Stimulated activated naive CD4-positive, alpha-beta T cell treated with Interleukin-2 at 50 U/mL for 16 hours (primary cell): ENCODE data around the gene ETF1.
A peak's percentile ranks its signal among the peaks of the same experiment; 100 is the strongest.

Experiments
- DNase-seq: peaks from one replicate; lab custom pipeline; 2025; lab: John Stamatoyannopoulos, UW

ETF1 gene

DNA sequence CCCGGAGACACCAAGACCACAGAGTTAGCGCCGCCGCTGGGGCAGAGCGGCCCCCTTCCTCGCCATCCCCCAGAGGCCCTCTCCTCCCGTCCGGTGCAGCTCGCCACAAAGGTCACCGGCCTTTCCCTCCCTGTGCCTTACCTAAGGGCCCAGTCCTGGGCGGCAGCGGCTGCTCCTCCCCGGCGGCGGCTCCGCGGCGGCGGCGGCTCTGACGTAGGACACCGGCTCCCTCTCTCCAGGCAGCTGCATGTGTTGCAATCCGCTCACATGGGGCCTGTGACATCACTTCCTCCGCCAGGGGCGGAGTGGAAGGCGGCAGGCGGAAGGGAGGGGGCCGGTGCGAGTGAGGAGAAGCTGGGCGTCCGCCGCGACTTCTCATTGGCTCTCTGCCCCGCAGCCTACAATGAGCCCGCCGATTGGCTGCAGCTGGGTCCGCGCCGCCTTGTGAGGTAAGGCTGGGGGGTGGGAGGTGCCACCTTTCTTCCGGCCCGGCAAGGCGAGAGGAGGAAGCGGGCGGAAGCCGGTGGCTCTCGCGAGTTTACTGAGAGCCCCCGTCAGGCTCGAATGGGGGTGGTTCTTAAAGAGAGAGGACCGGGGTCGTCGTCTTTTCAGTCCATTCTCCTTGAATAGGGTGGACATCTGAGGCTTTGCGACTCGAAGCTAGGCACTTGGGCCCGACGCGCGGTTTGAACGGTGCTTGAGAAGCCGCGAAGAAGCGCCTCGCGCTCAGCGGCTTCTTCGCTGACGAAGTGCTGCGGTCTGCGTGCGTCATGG, at the start of gene ETF1:
TSS of gene ETF1 (minus strand) at position 281 of the 774 bp plus-strand sequence. CDS start 318 bp downstream, outside the sequence.
- peak; percentile 100 for DNase-seq

DNA sequence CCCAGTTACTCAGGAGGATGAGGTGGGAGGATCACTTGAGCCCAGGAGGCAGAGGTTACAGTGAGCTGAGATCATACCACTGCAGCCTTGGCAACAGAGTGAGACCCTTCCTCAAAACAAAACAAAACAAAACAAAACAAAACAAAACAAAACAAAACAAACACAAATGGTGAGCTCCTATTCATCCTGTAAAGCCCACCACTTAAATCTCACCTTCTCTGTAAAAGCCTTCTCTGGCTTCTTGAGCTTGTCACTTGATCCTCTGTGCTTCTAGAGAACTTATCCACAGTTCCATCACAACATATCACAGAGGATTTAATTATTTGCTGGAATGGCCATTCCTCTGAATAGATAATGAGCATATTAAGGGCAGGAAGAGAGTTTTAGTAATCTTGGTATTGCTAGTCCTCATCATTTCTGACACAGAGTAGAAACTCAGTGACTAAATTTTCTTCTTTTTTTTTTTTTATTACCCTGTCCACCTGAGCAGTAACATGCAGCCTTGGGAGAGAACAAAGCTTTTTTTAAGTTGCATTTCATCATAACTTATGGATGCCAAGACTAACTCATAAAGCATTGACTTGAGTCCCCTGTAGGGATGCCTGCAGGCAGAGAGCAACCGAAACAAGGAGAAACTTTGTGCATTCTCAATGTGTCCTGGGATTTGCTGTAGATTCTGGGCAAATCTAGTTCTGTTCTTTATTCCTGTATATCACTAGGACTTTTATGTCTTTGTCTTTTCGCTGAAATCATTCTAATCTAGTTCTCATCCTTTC, 45.2 kb upstream of the ETF1 start:
- no peak for DNase-seq

DNA sequence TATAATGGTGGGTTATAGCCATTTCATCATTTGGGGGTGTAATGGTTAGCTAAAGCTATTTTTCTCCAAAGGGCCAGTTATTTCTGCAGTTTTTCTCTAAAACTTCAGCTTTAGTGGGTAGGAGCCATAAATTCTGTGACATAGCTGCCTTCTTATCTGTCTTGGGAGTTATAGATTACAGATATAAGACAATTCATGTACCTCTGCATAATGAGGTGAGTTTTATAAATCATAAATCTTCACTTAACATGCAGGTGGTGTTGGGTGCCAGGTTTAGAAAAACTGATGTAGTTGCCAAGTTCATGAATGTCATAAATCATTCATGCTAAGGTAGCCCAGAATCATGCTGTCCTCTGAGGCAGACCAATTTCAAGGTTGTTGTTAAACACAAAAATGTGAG, 42.1 kb upstream of the ETF1 start:
- no peak for DNase-seq

DNA sequence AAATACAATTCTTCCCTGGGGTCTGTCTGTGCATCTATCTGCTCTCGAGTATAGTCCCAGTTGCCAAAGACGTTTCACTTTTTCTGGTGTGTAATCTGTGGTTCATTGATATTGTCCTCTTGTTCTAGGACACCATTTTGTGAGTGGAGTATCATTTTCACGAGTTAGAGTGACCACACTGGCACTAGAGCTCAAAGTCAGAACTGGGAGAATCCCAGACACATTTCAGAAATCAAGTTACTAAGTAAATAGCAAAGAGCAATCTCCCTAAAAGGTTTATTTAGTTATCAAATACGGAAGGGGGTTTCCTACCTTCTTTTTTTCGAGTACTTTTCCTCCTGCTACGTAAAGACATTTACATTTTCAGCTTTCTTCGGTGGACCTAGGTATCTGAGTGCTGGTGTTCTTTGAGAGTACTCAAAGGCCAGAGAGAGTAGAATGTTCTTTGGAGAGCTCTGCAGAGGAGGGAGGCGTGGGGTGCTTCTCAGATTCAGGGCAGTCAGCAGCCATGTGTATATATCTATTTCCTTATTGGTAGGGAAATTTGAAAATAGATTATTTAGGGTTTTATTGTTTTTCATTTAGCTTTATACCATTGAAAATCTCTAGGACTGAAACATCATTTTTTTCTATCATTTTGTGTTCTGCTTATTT, 41.1 kb upstream of the ETF1 start:
- no peak for DNase-seq

DNA sequence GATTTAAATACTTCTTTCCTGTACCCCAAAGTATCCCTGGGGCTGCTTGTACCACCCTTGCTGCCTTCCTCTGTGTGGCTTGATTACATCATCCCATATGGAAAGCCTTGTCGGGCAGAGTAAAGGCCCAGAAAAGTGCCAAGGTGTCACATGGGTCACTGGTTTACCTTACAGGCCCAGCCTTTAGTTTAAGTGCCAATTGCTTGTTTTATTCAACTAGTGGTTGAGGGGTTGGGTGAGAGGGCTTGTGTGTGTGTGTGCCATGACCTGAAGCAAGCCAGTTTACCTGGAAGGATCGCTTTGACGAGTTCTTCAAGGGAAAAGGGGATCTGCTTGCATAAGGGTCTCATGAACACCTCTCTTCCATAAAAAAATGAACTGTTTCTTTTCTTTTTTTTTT, 39.9 kb upstream of the ETF1 start:
- DNase-seq = no peak

DNA sequence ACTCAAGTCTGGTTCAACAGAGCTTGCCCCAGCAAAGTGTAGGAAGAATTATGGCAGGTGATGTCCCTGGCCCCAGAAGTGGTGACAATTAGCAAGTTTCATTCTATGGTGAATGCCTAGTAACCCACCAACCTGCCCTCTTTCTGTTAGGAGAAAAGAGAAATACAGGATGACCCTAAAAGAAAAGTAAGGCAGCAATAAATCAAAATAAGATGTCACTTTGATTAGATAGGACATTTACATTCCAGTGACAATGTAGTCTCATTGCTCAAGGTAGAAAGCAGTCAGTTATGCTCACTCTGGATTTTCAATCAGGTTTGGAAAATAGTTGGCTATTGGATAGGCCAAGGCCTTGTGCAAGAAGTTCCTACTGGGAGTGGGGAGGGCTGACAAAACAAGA, 37.7 kb upstream of the ETF1 start:
- no peak for DNase-seq

DNA sequence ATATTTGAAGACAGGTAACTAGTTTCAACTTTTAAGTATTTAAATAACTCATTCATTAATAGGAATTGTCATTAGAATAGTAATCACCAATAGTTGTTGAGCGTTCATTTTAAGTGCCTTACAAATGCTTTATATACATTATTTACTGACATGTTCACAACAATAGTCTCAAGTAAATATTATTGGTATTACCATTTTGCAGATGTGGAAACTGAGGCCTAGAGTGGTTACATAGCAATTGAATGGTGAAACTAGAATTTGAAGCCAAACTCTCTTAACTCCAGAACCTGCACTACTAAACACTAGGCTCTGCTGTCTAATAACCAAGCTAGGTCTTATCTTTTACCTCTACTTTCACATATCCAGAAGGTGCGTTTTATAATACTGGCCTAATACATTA, 37.0 kb upstream of the ETF1 start:
- DNase-seq = no peak

DNA sequence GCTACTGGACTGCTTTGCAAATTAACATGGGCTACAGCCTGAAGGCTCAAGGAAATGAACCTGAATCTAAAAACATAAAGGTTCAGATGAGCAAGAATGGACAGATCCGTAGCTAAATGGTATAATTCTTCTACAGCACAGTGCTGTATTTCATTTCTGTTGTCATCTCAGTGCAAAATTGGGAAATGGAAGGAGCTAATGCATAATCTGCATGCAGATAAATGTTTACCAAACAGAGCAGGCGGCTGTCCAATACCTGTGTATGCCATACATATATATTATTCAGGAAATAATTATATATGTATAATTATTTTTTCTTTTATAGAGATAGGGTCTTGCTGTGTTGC, 36.5 kb upstream of the ETF1 start:
- no peak for DNase-seq

DNA sequence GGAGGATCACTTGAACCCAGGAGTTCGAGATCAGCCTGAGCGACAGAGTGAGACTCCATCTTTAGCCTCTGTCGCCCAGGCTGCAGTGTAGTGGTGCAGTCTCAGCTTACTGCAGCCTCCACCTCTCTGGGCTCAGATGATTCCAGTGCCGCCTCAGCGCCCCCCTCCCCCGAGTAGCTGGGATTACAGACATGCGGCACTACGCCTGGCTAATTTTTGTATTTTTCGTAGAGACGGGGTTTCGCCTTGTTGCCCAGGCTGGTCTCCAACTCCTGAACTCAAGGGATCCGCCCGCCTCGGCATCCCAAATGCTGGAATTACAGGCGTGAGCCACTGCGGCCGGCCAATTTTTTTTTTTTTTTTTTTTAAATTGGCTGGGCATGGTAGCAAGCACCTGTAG, 34.4 kb upstream of the ETF1 start:
- no peak for DNase-seq

DNA sequence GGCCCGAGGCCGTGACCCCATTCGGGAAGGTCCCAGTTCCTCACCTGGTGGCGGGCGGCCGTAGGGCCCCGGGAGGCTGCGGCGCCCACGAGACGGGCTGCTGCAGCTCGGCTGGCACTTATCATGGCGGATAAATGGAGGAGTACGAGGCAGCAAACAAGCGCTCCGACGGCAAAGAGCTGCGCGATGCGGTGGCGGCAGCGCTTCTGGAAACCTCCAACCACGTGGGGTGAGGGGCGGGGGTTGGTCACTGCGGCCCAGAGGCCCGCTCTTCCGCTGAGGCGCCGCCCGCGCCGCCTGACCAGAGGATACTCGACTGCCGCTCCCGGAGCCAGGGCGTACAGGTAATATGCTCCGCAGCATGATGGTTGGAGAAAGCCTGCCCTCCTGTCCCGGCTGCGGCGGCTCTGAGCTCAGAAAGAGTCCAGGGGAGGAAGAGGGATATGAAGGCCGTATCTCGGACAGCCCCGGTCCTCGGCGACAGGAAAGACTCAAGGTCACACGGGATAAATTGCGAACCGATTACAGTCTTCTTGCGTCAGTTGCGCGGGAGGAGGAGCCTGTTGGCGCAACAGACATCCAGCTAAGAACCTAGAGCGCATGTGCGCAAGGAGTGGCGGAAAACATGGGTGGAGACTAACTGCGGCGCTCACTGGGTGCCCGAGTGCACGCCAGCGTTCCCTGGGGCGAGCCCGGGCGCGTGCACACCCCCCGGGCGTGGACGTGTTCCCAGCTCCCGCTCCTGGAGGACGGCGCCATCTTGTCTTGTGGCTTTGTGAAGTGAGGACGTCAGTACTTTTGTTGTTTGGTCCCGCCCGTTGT, 32.4 kb upstream of the ETF1 start, which contains the start of gene HSPA9:
TSS of gene HSPA9 (minus strand) at position 208 of the 822 bp plus-strand sequence. CDS start at position 125, 83 bp downstream.
- peak; percentile 97 for DNase-seq

DNA sequence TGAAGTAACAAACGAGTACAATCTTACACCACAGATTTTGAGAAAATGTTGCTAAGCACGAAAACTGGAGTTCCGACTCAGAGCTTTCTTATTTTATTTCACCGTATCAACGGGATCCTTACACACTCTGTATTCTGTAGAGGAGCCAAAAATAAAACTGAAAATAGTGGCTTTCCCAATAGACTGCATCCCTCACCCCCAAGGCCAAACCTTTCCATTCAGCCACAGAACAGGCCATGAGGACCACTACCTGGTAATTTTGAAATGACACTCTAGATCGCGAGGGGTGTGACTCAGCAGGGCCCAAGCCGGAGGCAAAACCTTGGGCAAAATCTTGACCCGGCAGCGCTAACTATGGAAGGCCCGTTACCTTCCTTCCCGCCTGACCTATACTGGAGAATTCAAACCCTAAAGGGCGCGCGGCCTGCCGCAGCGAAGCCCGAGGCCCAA, 31.7 kb upstream of the ETF1 start:
- DNase-seq = no peak

DNA sequence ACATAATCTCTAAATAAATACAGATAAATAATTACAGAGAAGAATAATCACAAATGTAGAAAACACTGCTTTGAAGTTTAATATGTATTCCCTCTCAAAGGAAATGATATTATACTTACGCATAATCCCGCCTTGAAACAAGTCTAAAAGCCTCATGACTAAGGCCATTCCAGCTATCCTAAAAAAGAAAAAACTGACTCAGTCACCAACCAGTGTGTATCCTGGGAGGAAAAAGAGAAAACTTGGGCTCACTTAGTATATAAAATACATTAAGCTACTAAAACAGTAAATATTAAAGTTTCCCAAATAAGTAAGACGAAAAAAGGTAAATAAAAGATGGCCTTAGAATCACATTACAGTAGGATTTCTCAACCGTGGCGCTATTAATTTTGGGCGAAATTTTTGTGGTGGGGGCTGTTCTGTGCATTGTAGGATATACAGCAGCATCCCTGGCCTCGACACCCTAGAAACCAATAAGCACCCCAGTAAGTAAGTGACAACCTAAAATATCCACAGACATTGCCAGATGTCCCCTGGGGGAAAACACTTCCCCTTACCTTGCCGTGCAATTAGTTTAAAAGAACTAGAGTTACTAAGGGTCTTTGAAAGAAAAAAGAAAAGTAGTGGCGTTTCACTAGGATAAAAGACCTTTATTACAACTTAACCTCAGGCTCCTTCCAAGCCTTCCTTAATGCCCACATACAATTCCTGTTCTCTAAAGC, 31.1 kb upstream of the ETF1 start:
- no peak for DNase-seq

DNA sequence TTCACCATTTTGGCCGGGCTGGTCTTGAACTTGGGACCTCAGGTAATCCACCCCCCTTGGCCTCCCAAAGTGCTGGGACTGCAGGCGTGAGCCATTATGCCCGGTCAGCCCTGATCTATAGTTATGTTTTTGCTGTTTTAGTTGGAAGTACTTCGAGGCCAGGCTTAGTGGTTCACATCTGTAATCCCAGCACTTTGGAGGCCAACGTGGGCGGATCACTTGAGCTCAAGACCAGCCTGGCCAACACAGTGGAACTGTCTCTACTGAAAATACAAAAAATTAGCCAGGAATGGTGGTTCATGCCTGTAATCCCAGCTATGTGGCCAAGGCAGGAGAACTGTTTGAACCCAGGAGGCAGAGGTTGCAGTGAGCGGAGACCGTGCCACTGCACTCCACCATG, 30.2 kb upstream of the ETF1 start:
- DNase-seq = no peak

DNA sequence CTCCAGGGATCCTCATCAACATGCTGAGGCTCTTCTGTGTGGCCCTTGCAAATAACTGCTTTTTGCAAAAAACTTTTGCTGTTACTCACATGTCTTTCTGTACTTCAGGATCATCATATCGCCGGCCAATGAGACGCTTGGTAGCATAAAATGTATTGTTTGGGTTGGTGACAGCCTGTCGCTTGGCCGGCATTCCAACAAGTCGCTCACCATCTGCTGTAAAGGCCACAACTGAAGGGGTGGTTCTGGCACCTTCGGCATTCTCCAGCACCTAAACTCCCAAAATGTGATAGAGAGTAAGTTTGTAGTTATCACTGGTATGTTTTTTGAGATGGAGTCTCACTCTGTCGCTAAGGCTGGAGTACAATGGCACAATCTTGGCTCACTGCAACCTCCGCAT, 27.8 kb upstream of the ETF1 start:
- no peak for DNase-seq

DNA sequence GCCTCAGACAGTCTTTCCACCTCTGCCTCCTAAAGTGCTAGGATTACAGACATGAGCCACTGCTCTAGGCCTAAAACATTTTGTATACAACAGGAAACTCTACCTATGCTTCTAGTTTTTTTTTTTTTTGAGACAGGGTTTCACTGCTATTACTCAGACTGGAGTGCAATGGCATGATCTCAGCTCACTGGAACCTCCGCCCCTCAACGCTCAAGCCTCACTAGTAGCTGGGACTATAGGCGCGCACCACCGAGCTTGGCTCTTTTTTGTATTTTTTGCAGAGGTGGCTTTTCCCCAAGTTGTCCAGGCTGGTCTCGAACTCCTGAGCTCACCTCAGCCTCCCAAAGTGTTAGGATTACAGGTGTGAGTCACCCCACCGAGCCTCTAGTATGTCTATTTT, 26.7 kb upstream of the ETF1 start:
- DNase-seq = no peak

DNA sequence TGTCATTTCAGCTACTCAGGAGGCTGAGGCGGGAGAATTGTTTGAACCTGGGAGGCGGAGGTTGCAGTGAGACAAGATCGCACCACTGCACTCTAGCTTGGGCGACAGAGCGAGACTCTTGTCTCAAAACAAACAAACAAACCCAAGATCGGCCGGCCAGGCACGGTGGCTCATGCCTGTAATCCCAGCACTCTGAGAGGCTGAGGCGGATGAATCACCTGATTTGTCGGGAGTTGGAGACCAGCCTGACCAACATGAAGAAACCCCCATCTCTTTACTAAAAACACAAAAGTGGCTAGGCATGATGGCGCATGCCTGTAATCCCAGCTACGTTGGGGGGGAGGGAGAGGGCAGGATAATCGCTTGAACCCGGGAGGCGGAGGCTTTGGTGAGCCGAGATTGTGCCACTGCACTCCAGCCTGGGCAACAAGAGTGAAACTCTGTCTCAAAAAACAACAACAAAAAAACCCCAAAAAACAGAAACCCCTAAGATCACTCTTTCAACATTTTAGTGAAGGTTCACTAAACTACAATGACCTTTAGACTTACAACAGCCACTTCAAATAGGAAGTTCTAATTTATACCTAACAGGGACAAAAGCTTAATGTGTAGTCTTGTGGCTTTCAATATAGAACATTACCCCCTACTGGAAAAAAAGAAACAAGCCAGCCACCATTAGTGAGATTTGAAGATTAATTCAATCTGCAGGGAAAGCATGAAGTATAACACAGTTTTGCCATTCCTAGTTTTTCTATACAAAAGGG, 25.2 kb upstream of the ETF1 start:
- no peak for DNase-seq

DNA sequence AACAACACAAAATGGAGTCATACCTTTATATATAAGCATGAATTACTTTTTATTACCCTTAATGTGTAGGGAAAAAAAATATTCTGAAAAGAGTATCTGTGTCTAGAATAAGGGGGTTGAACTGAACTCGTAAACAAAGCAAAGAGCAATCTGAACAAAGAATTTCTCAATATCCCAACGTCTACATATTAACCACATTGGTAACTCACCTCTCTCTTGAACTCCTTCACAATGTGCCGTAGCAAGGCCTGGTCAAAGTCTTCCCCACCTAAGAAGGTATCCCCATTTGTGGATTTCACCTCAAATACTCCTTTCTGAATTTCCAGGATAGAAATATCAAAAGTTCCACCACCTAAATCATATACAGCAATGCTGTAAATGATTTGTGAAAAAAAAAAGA, 23.8 kb upstream of the ETF1 start:
- no peak for DNase-seq

DNA sequence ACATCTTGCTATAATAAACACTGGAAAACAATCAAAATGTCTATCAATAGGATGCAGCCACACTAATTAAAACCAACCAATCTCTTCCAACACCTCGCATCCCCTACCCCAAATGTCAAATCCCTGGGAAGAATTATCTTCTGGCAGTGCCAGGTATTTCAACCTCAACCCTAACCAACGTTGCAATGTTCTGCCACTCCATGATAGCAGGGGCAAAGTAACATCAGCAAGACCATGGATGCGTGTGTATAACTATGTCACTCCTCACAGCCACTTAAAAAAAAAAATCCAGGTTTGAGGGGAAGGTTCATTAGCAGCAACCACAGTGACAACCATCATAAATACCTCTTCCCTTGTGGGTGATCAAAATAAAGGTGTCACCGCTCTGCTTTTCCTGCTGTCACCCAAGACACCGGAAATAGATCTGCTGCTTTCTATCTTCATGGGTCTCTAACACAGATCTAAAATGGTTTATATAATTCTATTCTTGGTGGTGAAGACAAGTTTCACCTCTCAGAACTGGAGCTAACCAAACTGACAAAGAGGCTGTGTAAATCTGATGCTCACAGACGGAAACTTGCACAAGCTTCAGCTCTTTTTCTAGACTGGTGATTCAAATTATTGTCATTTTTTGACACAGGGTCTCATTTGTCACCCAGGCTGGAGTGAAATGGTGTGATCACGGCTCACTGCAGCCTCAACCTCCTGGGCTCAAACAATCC, 22.2 kb upstream of the ETF1 start:
- DNase-seq = no peak

DNA sequence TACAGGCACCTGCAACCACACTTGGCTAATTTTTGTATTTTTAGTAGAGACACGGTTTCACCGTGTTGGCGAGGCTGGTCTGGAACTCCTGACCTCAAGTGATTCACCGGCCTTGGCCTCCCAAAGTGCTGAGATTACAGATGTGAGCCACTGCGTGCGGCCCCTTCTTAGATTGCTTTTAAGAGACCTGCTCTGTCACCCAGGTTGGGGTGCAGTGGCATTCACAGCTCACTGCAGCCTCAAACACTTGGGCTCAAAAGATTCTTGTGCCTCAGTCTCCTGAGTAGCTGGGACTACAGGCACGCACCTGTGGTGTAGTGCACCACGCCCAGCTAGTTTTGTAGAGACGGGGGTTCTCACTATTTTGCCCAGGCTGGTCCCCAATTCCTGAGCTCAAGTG, 21.2 kb upstream of the ETF1 start:
- DNase-seq = no peak
